IMR-90 (cell line): ENCODE measurements around the gene PRH1.

Source experiments
- CTCF ChIP-seq: conservative IDR thresholded peaks from 2 replicates; pipeline ENCODE4 v1.5.1; 2012; ENCODE audit warnings: mild to moderate bottlenecking, low read depth, low read length, improper control_type of control experiment
- POLR2A ChIP-seq: IDR thresholded peaks from 2 replicates; pipeline ENCODE4 v1.6.1; 2012; ENCODE audit warnings: mild to moderate bottlenecking, low read depth, low read length
- RAD21 ChIP-seq: IDR thresholded peaks from 2 replicates; pipeline ENCODE4 v1.6.1; 2012; ENCODE audit warnings: low read length, improper control_type of control experiment
- SMC3 ChIP-seq: fragments of 150-350 bp; IDR thresholded peaks from 2 replicates; pipeline ENCODE4 v1.6.1; 2016; ENCODE audit warnings: low read depth, mild to moderate bottlenecking, antibody characterized with exemption, low read length, moderate library complexity
- TF ChIP-seq, protein P1 (sequence below): fragments of 150-350 bp; IDR thresholded peaks from 2 replicates; pipeline ENCODE4 v1.6.1; 2016; ENCODE audit warnings: low read depth, mild to moderate bottlenecking, low read length, moderate library complexity, borderline replicate concordance

GRCh38 chr12:10863512-10864218 lies 20.4 kb downstream of the PRH1 start:
- no peak for TF ChIP-seq SMC3
- TF ChIP-seq CTCF, result no peak
- TF ChIP-seq POLR2A, result no peak
- TF ChIP-seq, protein P1, sequence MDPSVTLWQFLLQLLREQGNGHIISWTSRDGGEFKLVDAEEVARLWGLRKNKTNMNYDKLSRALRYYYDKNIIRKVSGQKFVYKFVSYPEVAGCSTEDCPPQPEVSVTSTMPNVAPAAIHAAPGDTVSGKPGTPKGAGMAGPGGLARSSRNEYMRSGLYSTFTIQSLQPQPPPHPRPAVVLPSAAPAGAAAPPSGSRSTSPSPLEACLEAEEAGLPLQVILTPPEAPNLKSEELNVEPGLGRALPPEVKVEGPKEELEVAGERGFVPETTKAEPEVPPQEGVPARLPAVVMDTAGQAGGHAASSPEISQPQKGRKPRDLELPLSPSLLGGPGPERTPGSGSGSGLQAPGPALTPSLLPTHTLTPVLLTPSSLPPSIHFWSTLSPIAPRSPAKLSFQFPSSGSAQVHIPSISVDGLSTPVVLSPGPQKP, result no peak
- no peak for TF ChIP-seq RAD21
